ENCODE results near the gene MPG. TPM values are rescaled to one million over a fixed set of nuclear protein-coding genes. Genes with fewer than 3 reads are reported as not detected.

Gene MPG
- total and polyA plus RNA-seq, 9 donors: 0.60 to 90.9 (median 48.4) TPM

DNA sequence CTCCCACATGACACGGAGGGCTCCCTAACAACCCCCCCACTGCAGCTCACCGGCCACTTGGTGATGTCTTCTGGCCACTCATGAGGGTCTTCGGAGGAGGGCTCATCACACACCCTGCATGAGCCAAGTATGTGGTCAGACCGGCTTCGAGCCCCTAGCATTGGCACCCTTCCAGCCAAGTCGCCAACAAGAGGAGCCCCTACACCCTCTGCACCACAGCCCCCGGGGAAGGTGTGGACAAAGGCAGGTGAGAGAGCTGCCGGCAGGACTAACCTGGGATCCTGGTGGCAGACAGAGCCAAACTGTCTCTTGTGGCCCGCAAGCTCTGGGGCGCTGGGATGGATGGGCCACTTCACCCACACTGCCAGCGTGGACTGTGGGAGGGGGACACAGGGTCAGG, 17.9 kb upstream of the MPG start:
- Histone ChIP-seq H3K9me3 (no peaks in the 10 kb centered on the region), H3K4me1 (ENCODE audit: insufficient read depth) (no peaks in the 10 kb centered on the region), H3K27ac (no peak overlapping the region), H3K36me3 (no peaks in the 10 kb centered on the region), H3K27me3 (no peaks in the 10 kb centered on the region), H3K4me3 (no peak overlapping the region)
- DNase-seq: peak in 1 of 5 donors; percentile 35
- TF ChIP-seq POLR2A (IDR thresholded peaks at IDR 0.05) (no peak), EP300 (IDR thresholded peaks at IDR 0.05) (no peak)
- TF ChIP-seq, protein P1, sequence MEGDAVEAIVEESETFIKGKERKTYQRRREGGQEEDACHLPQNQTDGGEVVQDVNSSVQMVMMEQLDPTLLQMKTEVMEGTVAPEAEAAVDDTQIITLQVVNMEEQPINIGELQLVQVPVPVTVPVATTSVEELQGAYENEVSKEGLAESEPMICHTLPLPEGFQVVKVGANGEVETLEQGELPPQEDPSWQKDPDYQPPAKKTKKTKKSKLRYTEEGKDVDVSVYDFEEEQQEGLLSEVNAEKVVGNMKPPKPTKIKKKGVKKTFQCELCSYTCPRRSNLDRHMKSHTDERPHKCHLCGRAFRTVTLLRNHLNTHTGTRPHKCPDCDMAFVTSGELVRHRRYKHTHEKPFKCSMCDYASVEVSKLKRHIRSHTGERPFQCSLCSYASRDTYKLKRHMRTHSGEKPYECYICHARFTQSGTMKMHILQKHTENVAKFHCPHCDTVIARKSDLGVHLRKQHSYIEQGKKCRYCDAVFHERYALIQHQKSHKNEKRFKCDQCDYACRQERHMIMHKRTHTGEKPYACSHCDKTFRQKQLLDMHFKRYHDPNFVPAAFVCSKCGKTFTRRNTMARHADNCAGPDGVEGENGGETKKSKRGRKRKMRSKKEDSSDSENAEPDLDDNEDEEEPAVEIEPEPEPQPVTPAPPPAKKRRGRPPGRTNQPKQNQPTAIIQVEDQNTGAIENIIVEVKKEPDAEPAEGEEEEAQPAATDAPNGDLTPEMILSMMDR (IDR thresholded peaks at IDR 0.05): no peak
- 72 to 78% (median 72%) methylated on average over 11 of the region's 11 CpGs for WGBS, 3 donors
- intact Hi-C loops (cut with DNase I): no loop called here

DNA sequence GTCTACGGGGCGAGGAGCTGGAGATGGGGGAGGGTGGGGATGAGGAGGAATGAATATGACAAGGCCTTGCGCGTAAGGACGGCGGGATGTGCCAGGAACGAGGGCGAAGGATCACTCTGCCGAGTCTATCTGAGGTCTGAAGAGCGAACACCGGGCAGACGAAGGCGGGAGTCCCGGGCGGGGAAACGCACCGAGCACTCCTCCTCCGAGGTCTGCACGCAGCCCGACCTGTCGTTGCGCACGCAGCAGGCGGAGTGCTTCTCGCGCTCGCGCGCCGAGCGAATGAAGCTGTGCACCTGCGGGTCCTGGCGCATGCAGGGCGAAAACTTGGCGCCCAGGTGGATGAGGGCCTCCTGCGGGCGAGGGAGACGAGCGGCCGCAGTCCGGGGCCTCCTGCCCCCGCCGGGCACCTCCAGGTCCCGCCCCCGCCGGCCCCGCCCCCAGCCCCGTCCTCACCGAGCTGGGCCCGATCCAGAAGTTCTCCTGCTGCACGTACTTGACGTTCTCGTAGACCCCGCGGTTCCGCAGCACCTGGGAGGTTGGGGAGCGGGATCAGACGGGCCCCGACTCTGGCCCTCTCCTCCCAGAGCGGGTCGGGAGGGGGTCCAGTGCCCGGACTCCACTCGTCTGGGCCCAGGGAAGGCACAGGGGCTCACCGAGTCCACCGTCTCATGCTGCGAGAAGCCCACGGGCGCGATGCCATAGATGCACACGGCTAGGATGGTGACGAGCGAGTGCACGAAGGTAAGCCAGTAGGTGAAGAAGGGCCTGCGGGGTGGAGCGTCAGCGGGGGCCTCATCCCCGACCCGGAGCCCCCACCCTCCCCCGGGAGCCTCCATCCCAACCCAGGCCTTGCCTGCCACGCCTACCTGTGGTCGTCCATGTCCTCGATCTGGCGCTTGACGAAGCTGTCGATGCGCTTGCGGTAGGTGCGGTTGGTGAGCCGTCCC, 16.8 kb upstream of the MPG start:
- H3K4me3 ChIP-seq: no peak overlapping the region
- DNase-seq: peak in 2 of 5 donors; percentile 31 to 37
- no peak overlapping the region for H3K27ac ChIP-seq
- H3K9me3 ChIP-seq: no peaks in the 10 kb centered on the region
- H3K27me3 ChIP-seq: no peaks in the 10 kb centered on the region
- intact Hi-C loops (cut with DNase I): no loop called here
- 80 to 86% (median 81%) methylated on average over 73 to 89 of the region's 89 CpGs for WGBS, 3 donors
- no peaks in the 10 kb centered on the region for H3K36me3 ChIP-seq
- H3K4me1 ChIP-seq (ENCODE audit: insufficient read depth): peaks cover 4% of the 10 kb centered on the region
- TF ChIP-seq EP300 (IDR thresholded peaks at IDR 0.05): no peak
- TF ChIP-seq, protein P1 (IDR thresholded peaks at IDR 0.05): no peak
- TF ChIP-seq POLR2A (IDR thresholded peaks at IDR 0.05): no peak

DNA sequence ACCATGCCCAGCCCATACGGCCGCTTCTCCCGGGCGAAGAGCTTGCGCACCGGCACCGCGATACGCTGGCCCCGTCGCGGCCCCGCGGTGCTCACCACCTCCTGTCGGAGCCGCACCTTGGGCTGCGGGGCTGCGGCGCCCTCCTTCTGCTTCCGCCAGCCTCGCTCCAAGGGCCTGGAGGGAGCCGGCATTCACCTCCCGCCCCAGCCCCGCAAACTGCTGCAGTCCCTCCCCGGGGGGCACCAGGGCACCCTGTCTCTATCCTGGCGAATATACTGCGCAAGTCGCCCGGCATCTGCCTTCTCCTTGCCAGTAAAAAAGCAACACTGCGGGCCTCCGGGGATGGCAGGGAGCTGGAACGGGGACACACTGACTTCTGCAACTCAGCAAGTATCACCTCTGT, 16.1 kb upstream of the MPG start:
- 89 to 93% (median 90%) methylated on average over 32 of the region's 32 CpGs for WGBS, 3 donors
- H3K36me3 ChIP-seq: no peaks in the 10 kb centered on the region
- H3K4me3 ChIP-seq: no peak overlapping the region
- peak in 1 of 5 donors; percentile 23 for DNase-seq
- no peaks in the 10 kb centered on the region for H3K27me3 ChIP-seq
- no peak overlapping the region for H3K27ac ChIP-seq
- TF ChIP-seq EP300 (IDR thresholded peaks at IDR 0.05) (no peak), POLR2A (IDR thresholded peaks at IDR 0.05) (no peak)
- TF ChIP-seq, protein P1 (IDR thresholded peaks at IDR 0.05): no peak
- peaks cover 10% of the 10 kb centered on the region for H3K4me1 ChIP-seq (ENCODE audit: insufficient read depth)
- no peaks in the 10 kb centered on the region for H3K9me3 ChIP-seq
- intact Hi-C loops (cut with DNase I): no loop called here

DNA sequence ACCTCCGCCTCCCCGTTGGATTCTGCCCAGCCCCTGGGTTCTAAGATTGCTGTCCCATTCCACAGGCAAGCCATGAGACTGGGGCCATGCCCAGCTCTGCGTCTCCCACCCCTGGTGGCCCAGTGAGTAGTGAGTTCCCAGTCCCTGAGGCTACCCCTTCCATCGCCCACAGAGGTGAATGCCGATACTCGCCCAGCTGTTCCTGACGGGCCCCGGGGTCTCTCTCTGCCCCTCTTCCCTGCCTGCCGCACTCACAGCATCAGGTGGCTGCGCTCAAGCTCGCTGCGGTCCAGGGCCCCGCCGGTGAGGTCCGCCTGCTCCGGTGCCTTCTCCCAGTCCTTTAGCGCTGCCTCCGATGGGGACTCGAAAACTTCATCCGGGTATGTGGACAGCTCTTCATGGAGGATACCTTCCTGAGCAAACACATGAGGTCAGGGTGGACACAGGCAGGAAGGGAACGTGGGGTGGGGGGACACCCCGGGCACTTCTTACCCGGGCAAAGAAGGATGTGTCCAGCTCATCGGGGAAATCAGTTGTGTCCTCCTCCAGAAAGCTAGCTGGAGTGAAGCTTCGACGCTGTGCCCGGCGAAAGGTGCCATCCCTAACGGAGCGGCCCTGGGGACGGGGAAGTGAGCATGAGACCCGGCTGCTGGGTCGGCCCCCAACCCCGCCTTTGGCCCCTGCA, 15.6 kb upstream of the MPG start:
- peaks cover 12% of the 10 kb centered on the region for H3K4me1 ChIP-seq (ENCODE audit: insufficient read depth)
- peak in 1 of 5 donors; percentile 19 for DNase-seq
- TF ChIP-seq POLR2A (IDR thresholded peaks at IDR 0.05): no peak
- TF ChIP-seq, protein P1 (IDR thresholded peaks at IDR 0.05): no peak
- no peak for TF ChIP-seq EP300 (IDR thresholded peaks at IDR 0.05)
- H3K27ac ChIP-seq: no peak overlapping the region
- H3K9me3 ChIP-seq: no peaks in the 10 kb centered on the region
- no peaks in the 10 kb centered on the region for H3K36me3 ChIP-seq
- H3K27me3 ChIP-seq: no peaks in the 10 kb centered on the region
- intact Hi-C loops (cut with DNase I): no loop called here
- H3K4me3 ChIP-seq: no peak overlapping the region
- 93 to 95% (median 94%) methylated on average over 34 of the region's 34 CpGs for WGBS, 3 donors
